Sigmoid colon (tissue), 7 donors: Measurements from ENCODE around the gene ASPM. TPM values are rescaled to one million over a fixed set of nuclear protein-coding genes. Genes with fewer than 3 reads are reported as not detected.

Source experiments
- DNase-seq: peaks from one replicate; pipeline ENCODE4 v3.0.0-alpha.2; 2019
- H3K27ac ChIP-seq, 4 donors: fragments of 200-600 bp; sonication (generic); one replicate each; pipeline ENCODE4 v1.5.1; 2016 to 2019; ENCODE audit warnings: mild to moderate bottlenecking in 1 of 4
- H3K27me3 ChIP-seq, 3 donors: fragments of 200-600 bp; sonication (generic); one replicate each; pipeline ENCODE4 v1.5.1; 2019; ENCODE audit warnings: mild to moderate bottlenecking in 1 of 3
- H3K36me3 ChIP-seq, 4 donors: fragments of 200-600 bp; sonication (generic); one replicate each; pipeline ENCODE4 v1.5.1; 2016 to 2019
- H3K4me1 ChIP-seq, 4 donors: fragments of 200-600 bp; sonication (generic); one replicate each; pipeline ENCODE4 v1.5.1; 2017 to 2019
- H3K4me3 ChIP-seq, 4 donors: fragments of 200-600 bp; sonication (generic); one replicate each; pipeline ENCODE4 v1.5.1; 2017 to 2019; ENCODE audit warnings: mild to moderate bottlenecking in 2 of 4, moderate library complexity in 1 of 4
- H3K9me3 ChIP-seq, 4 donors: fragments of 200-600 bp in 3 of 4; sonication (generic) in 3 of 4; one replicate each; pipeline versions ENCODE4 v1.5.1 to v1.6.1; 2013 to 2019
- EP300 ChIP-seq, 4 donors: sonication (generic); formaldehyde crosslinking; IDR thresholded peaks; one replicate each; pipeline ENCODE4 v1.6.1; 2017; ENCODE audit warnings: antibody characterized with exemption in 4 of 4
- POLR2A ChIP-seq, 2 donors: fragments of 450-650 bp; IDR thresholded peaks; one replicate each; pipeline ENCODE4 v1.6.1; 2016; ENCODE audit warnings: antibody characterized with exemption in 2 of 2, mild to moderate bottlenecking in 2 of 2, moderate library complexity in 2 of 2
- POLR2AphosphoS5 ChIP-seq, 4 donors: sonication (generic); formaldehyde crosslinking; IDR thresholded peaks; one replicate each; pipeline ENCODE4 v1.6.1; 2017; ENCODE audit warnings: antibody characterized with exemption in 4 of 4
- WGBS, 2 donors: extraction: QIAGEN DNeasy Blood & Tissue Kit; methylation state at CpG; one replicate each; pipeline ENCODE4 v1.1.7; 2013; 5-methylcytosine and 5-hydroxymethylcytosine counted together
- intact Hi-C: fragments of 100-400 bp; cut with DNase I; formaldehyde crosslinking; loops from one replicate; pipeline ENCODE4 v1.15.1; 2023
- polyA plus RNA-seq, 3 donors: library from polyadenylated mRNA; stranded (reverse); fragments of 200-250 nt; gene quantifications; one replicate each; pipeline ENCODE4 v1.2.3, GENCODE V29; 2013
- total RNA-seq, 4 donors: library from RNA; depleted of rRNA; stranded (reverse); fragments of >200 nt; gene quantifications; one replicate each; pipeline ENCODE4 v1.1.0, GENCODE V29; 2016
- TF ChIP-seq, protein P1 (sequence below), 4 experiments: fragments of 450-650 bp in 3 of 4; fragments of 200-600 bp in 1 of 4; IDR thresholded peaks; one replicate each; pipeline ENCODE4 v1.5.1; 2016 to 2019; ENCODE audit warnings: antibody characterized with exemption in 4 of 4, mild to moderate bottlenecking in 3 of 4, moderate library complexity in 2 of 4
- donor health status: healthy with polysubstance abuse.
- donor health status: Bipolar disorder and iron deficiency.
- donor health status: healthy.

Gene ASPM
- total and polyA plus RNA-seq, 7 donors, result under 0.01 to 5.9 (median 0.69) TPM

DNA sequence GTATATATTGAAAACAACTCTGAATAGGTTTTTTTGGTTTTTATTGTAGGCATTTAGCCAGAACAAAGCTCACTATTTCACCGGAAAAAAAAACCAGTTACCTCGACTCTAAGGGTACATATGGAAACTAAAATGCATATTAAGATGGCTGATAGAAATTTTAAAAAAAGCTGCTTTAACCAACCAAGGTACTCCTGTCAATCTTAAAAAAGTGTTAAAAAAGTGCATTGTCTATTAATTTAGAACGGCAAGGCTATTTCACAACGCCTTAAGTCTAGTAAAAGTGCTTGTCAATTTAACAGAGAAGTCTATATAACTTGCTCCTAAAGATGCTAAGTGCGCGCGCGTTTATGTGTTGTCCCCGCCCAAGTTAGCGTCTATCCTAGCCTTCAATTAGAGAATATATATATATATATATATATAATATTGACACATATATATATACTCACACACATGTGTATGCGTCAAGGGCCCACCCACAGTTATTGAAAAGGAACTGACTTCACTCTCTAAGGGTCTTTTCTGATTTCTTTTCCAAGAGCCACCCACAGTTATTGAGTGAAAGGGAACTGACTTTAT lies 934 bp downstream of the ASPM start:
- no peak overlapping the region for H3K27ac ChIP-seq
- no peak for TF ChIP-seq POLR2AphosphoS5 (IDR thresholded peaks at IDR 0.05)
- WGBS, 2 donors, result 3% methylated on average over 11 of the region's 11 CpGs
- no peaks in the 10 kb centered on the region for H3K36me3 ChIP-seq
- H3K27me3 ChIP-seq, result peaks cover 0 to 36% (median 6%) of the 10 kb centered on the region in 3 donors
- no peak for DNase-seq
- intact Hi-C loops, result no loop called here
- no peaks in the 10 kb centered on the region for H3K9me3 ChIP-seq
- H3K4me1 ChIP-seq, result peaks cover 0 to 10% (median 8%) of the 10 kb centered on the region in 4 donors
- peak overlapping the region in 3 of 4 donors; percentile 53 to 73 (median 66) for H3K4me3 ChIP-seq

DNA sequence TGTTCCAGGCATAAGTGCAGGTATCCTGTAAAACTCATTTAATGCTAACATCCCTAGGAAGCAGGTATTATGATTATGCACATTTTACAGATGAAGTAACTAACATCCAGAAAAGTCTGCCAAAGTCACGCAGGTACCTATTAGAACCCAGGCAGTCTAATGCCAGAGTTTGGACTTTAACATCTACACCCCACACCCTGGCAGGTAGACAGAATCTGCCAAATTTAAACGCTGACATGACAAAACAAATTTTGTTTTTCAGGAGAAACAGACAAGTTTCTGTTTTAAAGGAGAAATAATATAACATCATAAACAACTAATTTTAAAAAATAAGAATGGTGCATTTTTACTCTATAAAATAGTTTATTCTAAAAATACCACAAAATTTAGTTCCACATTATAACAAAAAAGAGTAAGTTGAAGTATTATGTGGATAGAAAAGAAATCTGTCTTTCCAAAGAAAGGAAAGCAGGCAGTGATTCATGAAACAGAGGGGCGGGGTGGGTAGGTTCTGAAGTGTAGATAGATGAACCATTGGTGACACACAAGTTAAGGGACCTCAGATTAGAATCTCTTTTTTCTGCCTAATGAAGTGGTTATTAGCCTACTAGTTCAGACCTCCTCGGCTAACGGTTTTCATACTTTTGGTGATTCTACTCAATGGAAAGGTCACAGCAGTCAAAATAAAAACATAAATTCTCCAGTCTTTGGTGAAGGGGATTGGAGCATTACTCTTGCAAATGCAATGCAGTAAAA lies 1.7 kb downstream of the ASPM start:
- Histone ChIP-seq H3K4me1 (peaks cover 0 to 10% (median 8%) of the 10 kb centered on the region in 4 donors), H3K36me3 (no peaks in the 10 kb centered on the region), H3K9me3 (no peaks in the 10 kb centered on the region), H3K27ac (no peak overlapping the region), H3K27me3 (peaks cover 0 to 36% (median 6%) of the 10 kb centered on the region in 3 donors), H3K4me3 (no peak overlapping the region)
- intact Hi-C loops, result no loop called here
- 57 to 65% methylated on average over 5 of the region's 5 CpGs for WGBS, 2 donors
- TF ChIP-seq EP300 (IDR thresholded peaks at IDR 0.05), result no peak
- TF ChIP-seq, protein P1, sequence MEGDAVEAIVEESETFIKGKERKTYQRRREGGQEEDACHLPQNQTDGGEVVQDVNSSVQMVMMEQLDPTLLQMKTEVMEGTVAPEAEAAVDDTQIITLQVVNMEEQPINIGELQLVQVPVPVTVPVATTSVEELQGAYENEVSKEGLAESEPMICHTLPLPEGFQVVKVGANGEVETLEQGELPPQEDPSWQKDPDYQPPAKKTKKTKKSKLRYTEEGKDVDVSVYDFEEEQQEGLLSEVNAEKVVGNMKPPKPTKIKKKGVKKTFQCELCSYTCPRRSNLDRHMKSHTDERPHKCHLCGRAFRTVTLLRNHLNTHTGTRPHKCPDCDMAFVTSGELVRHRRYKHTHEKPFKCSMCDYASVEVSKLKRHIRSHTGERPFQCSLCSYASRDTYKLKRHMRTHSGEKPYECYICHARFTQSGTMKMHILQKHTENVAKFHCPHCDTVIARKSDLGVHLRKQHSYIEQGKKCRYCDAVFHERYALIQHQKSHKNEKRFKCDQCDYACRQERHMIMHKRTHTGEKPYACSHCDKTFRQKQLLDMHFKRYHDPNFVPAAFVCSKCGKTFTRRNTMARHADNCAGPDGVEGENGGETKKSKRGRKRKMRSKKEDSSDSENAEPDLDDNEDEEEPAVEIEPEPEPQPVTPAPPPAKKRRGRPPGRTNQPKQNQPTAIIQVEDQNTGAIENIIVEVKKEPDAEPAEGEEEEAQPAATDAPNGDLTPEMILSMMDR (IDR thresholded peaks at IDR 0.05), result no peak
- no peak for TF ChIP-seq POLR2A (IDR thresholded peaks at IDR 0.05)
- no peak for TF ChIP-seq POLR2AphosphoS5 (IDR thresholded peaks at IDR 0.05)
- DNase-seq, result no peak

DNA sequence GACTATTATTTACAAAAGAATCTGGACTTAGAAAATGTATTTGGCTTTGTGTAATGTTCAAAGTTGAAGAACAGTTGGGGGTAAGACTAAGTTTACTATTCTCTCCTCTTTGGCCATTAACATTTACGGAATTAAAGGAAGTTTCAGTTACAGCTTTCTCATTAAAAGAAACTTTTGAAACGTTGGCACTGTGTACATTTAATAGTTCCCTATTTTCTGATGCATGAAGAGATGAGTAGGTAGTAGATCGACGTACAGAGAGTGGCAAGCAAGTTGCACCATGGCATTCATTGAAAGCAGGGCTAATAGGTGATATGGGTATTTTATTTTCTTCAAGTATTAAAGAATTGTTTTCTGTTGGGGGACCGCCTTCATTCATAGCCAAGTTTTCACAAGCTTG lies 3.2 kb downstream of the ASPM start:
- H3K4me1 ChIP-seq, result peaks cover 0 to 10% (median 8%) of the 10 kb centered on the region in 4 donors

DNA sequence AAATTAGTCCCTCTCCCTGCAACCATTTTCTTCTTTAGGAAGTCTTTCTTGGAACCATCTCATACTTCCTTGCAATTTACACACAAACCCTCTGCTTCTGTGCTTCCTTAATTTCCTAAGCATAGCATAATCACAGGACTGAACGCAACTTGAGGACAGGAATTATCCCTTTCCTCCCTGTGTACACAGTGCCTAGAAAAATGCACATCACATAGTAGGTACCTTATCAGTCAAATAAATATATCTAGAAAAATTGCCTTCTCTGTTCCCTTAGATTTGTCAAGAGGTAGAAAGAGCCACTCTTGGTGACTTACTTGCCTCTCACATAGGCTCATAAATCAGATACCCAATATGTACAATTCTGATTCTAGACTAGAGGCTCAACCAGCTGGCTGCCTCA lies 4.9 kb downstream of the ASPM start:
- Histone ChIP-seq H3K27me3 (peaks cover 0 to 36% (median 6%) of the 10 kb centered on the region in 3 donors), H3K4me3 (no peak overlapping the region), H3K36me3 (no peaks in the 10 kb centered on the region), H3K9me3 (no peaks in the 10 kb centered on the region), H3K27ac (no peak overlapping the region), H3K4me1 (peaks cover 0 to 10% (median 8%) of the 10 kb centered on the region in 4 donors)
- intact Hi-C loops, result no loop called here
- DNase-seq, result no peak
- TF ChIP-seq EP300 (IDR thresholded peaks at IDR 0.05) (no peak), POLR2A (IDR thresholded peaks at IDR 0.05) (no peak), POLR2AphosphoS5 (IDR thresholded peaks at IDR 0.05) (no peak)
- TF ChIP-seq, protein P1 (IDR thresholded peaks at IDR 0.05), result no peak
- WGBS, 2 donors, result 96% methylated on average over 1 of the region's 1 CpG

More for the DNA sequence above, 3.2 kb downstream of the ASPM start:
- Histone ChIP-seq H3K36me3 (no peaks in the 10 kb centered on the region), H3K27ac (no peak overlapping the region), H3K9me3 (no peaks in the 10 kb centered on the region), H3K27me3 (peaks cover 0 to 36% (median 6%) of the 10 kb centered on the region in 3 donors), H3K4me3 (no peak overlapping the region)
- no peak for TF ChIP-seq EP300 (IDR thresholded peaks at IDR 0.05)
- intact Hi-C loops, result no loop called here
- 64 to 68% methylated on average over 5 of the region's 5 CpGs for WGBS, 2 donors
- no peak for DNase-seq

DNA sequence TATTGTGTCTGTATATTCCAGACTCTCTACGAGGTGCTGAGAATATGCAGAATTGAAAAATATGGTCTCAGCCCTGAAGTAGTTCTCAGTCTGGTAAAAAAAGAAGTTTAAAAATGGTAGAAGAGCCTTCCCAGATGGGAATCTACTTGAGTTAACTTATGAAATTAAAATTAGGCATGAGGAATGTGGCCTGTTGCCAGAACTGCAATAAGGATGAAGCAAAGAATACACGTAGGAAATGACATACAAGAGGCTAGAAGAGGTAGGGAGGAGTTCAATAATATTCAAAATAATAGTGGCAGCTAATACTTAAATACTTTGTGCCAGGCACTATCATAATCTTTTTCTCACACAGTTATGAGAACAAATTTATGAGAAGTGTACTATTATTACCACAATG lies 6.3 kb downstream of the ASPM start:
- no peak for DNase-seq
- intact Hi-C loops, result no loop called here
- no peak overlapping the region for H3K27ac ChIP-seq
- no peaks in the 10 kb centered on the region for H3K9me3 ChIP-seq
- H3K4me3 ChIP-seq, result no peak overlapping the region
- H3K36me3 ChIP-seq, result no peaks in the 10 kb centered on the region
- WGBS, 2 donors, result 74 to 79% methylated on average over 2 of the region's 2 CpGs
- no peak for TF ChIP-seq POLR2AphosphoS5 (IDR thresholded peaks at IDR 0.05)
- TF ChIP-seq POLR2A (IDR thresholded peaks at IDR 0.05), result no peak
- TF ChIP-seq, protein P1 (IDR thresholded peaks at IDR 0.05), result no peak
- TF ChIP-seq EP300 (IDR thresholded peaks at IDR 0.05), result no peak
- H3K4me1 ChIP-seq, result no peaks in the 10 kb centered on the region
- H3K27me3 ChIP-seq, result peaks cover 0 to 25% (median 6%) of the 10 kb centered on the region in 3 donors
